HepG2 (cell line): Measurements from ENCODE around the gene NOP56. TPM values are rescaled to one million over a fixed set of nuclear protein-coding genes. Genes with fewer than 3 reads are reported as not detected.
A peak's percentile ranks its signal among the peaks of the same experiment; 100 is the strongest.

ENCODE experiments used
- GATAD2A ChIP-seq: IDR thresholded peaks from 2 replicates; pipeline ENCODE4 v1.6.1; 2016
- HNRNPH1 ChIP-seq: fragments of 200-400 bp; formaldehyde crosslinking; optimal IDR thresholded peaks from 2 replicates; pipeline ENCODE3; 2017; ENCODE audit warnings: mild to moderate bottlenecking, low read depth, low read length
- IRX3 ChIP-seq: sonication (generic); formaldehyde crosslinking; IDR thresholded peaks from 2 replicates; pipeline ENCODE4 v1.8.1; 2023; ENCODE audit warnings: mild to moderate bottlenecking, low read depth, missing genetic modification reagents, borderline replicate concordance
- MXD4 ChIP-seq: IDR thresholded peaks from 2 replicates; pipeline ENCODE4 v1.6.1; 2016; ENCODE audit warnings: mild to moderate bottlenecking, missing biosample characterization, missing genetic modification reagents
- NR2F2 ChIP-seq: IDR thresholded peaks from 2 replicates; pipeline ENCODE4 v1.6.1; 2012; ENCODE audit warnings: low read depth, inconsistent platforms, borderline replicate concordance
- NR3C1 ChIP-seq: sonication (generic); formaldehyde crosslinking; IDR thresholded peaks from 2 replicates; pipeline ENCODE4 v1.4.0; 2020; ENCODE audit warnings: missing genetic modification reagents
- STAG1 ChIP-seq: sonication (generic); formaldehyde crosslinking; IDR thresholded peaks from 2 replicates; pipeline ENCODE4 v1.4.0; 2020; ENCODE audit warnings: missing genetic modification reagents
- ZC3H13 ChIP-seq: sonication (generic); formaldehyde crosslinking; IDR thresholded peaks from 2 replicates; pipeline ENCODE4 v1.8.1; 2023; ENCODE audit warnings: mild to moderate bottlenecking, missing genetic modification reagents, moderate library complexity
- ZNF354B ChIP-seq: sonication (generic); formaldehyde crosslinking; IDR thresholded peaks from 2 replicates; pipeline ENCODE4 v1.8.0; 2022; ENCODE audit warnings: mild to moderate bottlenecking, missing genetic modification reagents
- ZNF616 ChIP-seq: sonication (generic); formaldehyde crosslinking; IDR thresholded peaks from 2 replicates; pipeline ENCODE4 v1.5.0; 2020; ENCODE audit warnings: low read depth, mild to moderate bottlenecking, missing genetic modification reagents
- ZSCAN31 ChIP-seq: sonication (generic); formaldehyde crosslinking; IDR thresholded peaks from 2 replicates; pipeline ENCODE4 v1.5.0; 2020; ENCODE audit warnings: low read depth, mild to moderate bottlenecking, missing genetic modification reagents
- polyA plus RNA-seq, 8 experiments: library from polyadenylated mRNA; depleted of rRNA in 3 of 8; stranded (reverse) in 7 of 8; unstranded in 1 of 8; fragments of >200 nt; fragmentation: Illumina TruSeq in 4 of 8; extraction: Trizol in 4 of 8; gene quantifications; 2 replicates each; pipeline versions ENCODE4 v1.2.1 to v1.2.3, GENCODE V29; 2011 to 2016; ENCODE audit warnings: low read depth in 4 of 8, missing spikeins in 1 of 8, mixed read lengths in 1 of 8; ENCODE audit not compliant: insufficient read depth in 1 of 8
- total RNA-seq, 5 experiments: library from RNA; depleted of rRNA; stranded (reverse); fragments of >200 nt; fragmentation: Illumina TruSeq; extraction: Trizol; gene quantifications; 2 replicates each; pipeline ENCODE4 v1.2.3, GENCODE V29; 2016; ENCODE audit warnings: low read depth in 1 of 5
- TF ChIP-seq, protein P1 (sequence below), 2 experiments: sonication (generic) in 1 of 2; formaldehyde crosslinking in 1 of 2; IDR thresholded peaks; 2 replicates each; pipeline versions ENCODE4 v1.5.1 to v1.6.1; 2011 to 2020; ENCODE audit warnings: borderline replicate concordance in 1 of 2, low read depth in 1 of 2, low read length in 1 of 2, mild to moderate bottlenecking in 1 of 2, missing genetic modification reagents in 1 of 2, moderate library complexity in 1 of 2
- TF ChIP-seq, protein P2 (sequence below): sonication (generic); formaldehyde crosslinking; IDR thresholded peaks from 2 replicates; pipeline ENCODE4 v1.5.0; 2020; ENCODE audit warnings: mild to moderate bottlenecking, missing genetic modification reagents
- TF ChIP-seq, protein P3 (sequence below): sonication (generic); formaldehyde crosslinking; IDR thresholded peaks from 2 replicates; pipeline ENCODE4 v1.8.1; 2022; ENCODE audit warnings: low read depth, mild to moderate bottlenecking, missing genetic modification reagents
- TF ChIP-seq, protein P4 (sequence below): IDR thresholded peaks from 2 replicates; pipeline ENCODE4 v1.6.1; 2016; ENCODE audit warnings: missing biosample characterization, missing genetic modification reagents, low read depth
- TF ChIP-seq, protein P5 (sequence below): sonication (generic); formaldehyde crosslinking; IDR thresholded peaks from 2 replicates; pipeline ENCODE4 v1.8.1; 2023; ENCODE audit warnings: mild to moderate bottlenecking, missing genetic modification reagents, borderline replicate concordance
- TF ChIP-seq, protein P6 (sequence below): sonication (generic); formaldehyde crosslinking; IDR thresholded peaks from 2 replicates; pipeline ENCODE4 v1.8.0; 2022; ENCODE audit warnings: low read depth, missing genetic modification reagents

The NOP56 gene
- total and polyA plus RNA-seq, 2 of the 13 experiments (the other 11 are each of a cell fraction or from before 2014, with no cell fraction given) = 369 to 1,116 TPM

DNA sequence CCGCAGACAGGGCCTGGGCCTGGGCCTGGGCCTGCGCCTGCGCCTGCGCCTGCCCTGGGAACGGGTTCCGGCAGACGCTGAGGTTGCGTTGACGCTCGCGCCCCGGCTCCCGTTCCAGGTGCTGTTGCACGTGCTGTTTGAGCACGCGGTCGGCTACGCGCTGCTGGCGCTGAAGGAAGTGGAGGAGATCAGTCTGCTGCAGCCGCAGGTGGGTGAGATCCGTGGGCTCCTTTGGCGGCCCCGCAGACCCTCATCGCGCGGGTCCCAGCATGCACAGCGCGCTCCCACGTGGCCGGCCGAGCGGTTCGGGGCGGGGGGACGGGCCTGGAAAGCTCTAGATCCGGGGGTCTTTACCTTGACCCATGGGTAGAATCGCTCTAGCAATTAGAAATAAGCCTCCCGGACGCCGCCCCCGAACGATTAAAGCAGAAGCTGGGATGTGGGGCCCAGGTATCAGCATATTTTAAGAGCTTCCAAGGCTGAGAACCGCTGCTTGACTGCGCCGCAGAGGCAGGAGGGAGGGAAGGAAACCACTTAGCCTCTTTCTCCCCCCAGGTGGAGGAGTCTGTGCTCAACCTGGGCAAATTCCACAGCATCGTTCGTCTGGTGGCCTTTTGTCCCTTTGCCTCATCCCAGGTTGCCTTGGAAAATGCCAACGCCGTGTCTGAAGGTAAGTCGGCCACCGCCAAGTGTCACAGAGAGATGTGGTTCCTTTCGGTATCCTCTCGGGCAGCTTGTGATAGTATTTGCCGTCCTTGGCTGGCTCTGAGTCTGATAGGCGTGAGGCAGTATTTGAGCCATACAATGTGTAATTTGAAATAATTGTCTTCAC is 508 bp downstream of the NOP56 start (continued):
- TF ChIP-seq, protein P1, sequence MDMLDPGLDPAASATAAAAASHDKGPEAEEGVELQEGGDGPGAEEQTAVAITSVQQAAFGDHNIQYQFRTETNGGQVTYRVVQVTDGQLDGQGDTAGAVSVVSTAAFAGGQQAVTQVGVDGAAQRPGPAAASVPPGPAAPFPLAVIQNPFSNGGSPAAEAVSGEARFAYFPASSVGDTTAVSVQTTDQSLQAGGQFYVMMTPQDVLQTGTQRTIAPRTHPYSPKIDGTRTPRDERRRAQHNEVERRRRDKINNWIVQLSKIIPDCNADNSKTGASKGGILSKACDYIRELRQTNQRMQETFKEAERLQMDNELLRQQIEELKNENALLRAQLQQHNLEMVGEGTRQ (IDR thresholded peaks at IDR 0.05; ENCODE audit: low read depth, low read length) = no peak; the same call in 1 of the 2 replicates
- TF ChIP-seq, protein P1 (CRISPR knock-in tag; IDR thresholded peaks at IDR 0.05; ENCODE audit: borderline replicate concordance) = peak; percentile 80; the same call in 1 of the 2 replicates
- TF ChIP-seq ZC3H13 (CRISPR knock-in tag) (peak; percentile 95), ZNF354B (CRISPR knock-in tag) (no peak), MXD4 (CRISPR knock-in tag) (peak; percentile 96), NR3C1 (CRISPR knock-in tag) (no peak), HNRNPH1 (no peak), ZSCAN31 (CRISPR knock-in tag) (peak; percentile 51; the same call in 1 of the 2 replicates), STAG1 (CRISPR knock-in tag) (no peak), ZNF616 (CRISPR knock-in tag) (0 out of 2 replicates have a peak, but pooled peaks have one; percentile 12), IRX3 (peak; percentile 87), NR2F2 (no peak), GATAD2A (CRISPR knock-in tag) (peak; percentile 12; the same call in 1 of the 2 replicates)
- TF ChIP-seq, protein P2, sequence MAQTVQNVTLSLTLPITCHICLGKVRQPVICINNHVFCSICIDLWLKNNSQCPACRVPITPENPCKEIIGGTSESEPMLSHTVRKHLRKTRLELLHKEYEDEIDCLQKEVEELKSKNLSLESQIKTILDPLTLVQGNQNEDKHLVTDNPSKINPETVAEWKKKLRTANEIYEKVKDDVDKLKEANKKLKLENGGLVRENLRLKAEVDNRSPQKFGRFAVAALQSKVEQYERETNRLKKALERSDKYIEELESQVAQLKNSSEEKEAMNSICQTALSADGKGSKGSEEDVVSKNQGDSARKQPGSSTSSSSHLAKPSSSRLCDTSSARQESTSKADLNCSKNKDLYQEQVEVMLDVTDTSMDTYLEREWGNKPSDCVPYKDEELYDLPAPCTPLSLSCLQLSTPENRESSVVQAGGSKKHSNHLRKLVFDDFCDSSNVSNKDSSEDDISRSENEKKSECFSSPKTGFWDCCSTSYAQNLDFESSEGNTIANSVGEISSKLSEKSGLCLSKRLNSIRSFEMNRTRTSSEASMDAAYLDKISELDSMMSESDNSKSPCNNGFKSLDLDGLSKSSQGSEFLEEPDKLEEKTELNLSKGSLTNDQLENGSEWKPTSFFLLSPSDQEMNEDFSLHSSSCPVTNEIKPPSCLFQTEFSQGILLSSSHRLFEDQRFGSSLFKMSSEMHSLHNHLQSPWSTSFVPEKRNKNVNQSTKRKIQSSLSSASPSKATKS (CRISPR knock-in tag) = no peak; the same call in 1 of the 2 replicates
- TF ChIP-seq, protein P3, sequence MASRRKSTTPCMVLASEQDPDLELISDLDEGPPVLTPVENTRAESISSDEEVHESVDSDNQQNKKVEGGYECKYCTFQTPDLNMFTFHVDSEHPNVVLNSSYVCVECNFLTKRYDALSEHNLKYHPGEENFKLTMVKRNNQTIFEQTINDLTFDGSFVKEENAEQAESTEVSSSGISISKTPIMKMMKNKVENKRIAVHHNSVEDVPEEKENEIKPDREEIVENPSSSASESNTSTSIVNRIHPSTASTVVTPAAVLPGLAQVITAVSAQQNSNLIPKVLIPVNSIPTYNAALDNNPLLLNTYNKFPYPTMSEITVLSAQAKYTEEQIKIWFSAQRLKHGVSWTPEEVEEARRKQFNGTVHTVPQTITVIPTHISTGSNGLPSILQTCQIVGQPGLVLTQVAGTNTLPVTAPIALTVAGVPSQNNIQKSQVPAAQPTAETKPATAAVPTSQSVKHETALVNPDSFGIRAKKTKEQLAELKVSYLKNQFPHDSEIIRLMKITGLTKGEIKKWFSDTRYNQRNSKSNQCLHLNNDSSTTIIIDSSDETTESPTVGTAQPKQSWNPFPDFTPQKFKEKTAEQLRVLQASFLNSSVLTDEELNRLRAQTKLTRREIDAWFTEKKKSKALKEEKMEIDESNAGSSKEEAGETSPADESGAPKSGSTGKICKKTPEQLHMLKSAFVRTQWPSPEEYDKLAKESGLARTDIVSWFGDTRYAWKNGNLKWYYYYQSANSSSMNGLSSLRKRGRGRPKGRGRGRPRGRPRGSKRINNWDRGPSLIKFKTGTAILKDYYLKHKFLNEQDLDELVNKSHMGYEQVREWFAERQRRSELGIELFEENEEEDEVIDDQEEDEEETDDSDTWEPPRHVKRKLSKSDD = no peak
- TF ChIP-seq, protein P4, sequence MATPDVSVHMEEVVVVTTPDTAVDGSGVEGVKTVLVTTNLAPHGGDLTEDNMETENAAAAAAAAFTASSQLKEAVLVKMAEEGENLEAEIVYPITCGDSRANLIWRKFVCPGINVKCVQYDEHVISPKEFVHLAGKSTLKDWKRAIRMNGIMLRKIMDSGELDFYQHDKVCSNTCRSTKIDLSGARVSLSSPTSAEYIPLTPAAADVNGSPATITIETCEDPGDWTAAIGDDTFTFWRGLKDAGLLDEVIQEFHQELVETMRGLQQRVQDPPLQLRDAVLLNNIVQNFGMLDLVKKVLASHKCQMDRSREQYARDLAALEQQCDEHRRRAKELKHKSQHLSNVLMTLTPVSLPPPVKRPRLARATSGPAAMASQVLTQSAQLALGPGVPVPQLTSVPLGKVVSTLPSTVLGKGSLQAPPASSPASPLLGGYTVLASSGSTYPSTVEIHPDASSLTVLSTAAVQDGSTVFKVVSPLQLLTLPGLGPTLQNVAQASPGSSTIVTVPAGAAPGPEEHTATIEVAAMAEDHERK (CRISPR knock-in tag) = no peak
- TF ChIP-seq, protein P5, sequence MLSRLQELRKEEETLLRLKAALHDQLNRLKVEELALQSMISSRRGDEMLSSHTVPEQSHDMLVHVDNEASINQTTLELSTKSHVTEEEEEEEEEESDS (CRISPR knock-in tag) = no peak; the same call in 1 of the 2 replicates
- TF ChIP-seq, protein P6, sequence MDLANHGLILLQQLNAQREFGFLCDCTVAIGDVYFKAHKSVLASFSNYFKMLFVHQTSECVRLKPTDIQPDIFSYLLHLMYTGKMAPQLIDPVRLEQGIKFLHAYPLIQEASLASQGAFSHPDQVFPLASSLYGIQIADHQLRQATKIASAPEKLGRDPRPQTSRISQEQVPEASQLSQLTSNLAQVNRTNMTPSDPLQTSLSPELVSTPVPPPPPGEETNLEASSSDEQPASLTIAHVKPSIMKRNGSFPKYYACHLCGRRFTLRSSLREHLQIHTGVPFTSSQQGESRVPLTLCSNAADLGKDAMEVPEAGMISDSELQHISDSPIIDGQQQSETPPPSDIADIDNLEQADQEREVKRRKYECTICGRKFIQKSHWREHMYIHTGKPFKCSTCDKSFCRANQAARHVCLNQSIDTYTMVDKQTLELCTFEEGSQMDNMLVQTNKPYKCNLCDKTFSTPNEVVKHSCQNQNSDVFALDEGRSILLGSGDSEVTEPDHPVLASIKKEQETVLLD (CRISPR knock-in tag) = no peak
